GM21381 (cell line): ENCODE results near the gene CPA5.
"Not testable (repeated sequence)": the region's sequence is repeated elsewhere in the genome, so short reads cannot be mapped to it uniquely, and the experiment has no call there.

Experiments
- ATAC-seq: cut with Tn5 transposase; IDR thresholded peaks from one replicate; pipeline ENCODE4 v1.9.1; 2021; ENCODE audit warnings: mild to moderate bottlenecking, moderate library complexity; ENCODE audit not compliant: unreplicated experiment

Gene CPA5

GRCh38 chr7:130344271-130344866 lies at the start of gene CPA5:
Gene CPA5 (plus strand): TSS chr7:130344816. CDS start chr7:130346486, 1,670 bp downstream.
- ATAC-seq: no peak

GRCh38 chr7:130296221-130296951 lies 48.2 kb upstream of the CPA5 start:
- ATAC-seq: no peak

- no peak for ATAC-seq
Measured at GRCh38 chr7:130297628-130298543, 46.7 kb upstream of the CPA5 start.

- no peak for ATAC-seq
Measured at GRCh38 chr7:130298544-130299326, 45.9 kb upstream of the CPA5 start.

GRCh38 chr7:130299866-130300265 lies 44.8 kb upstream of the CPA5 start:
- ATAC-seq: no peak

GRCh38 chr7:130301501-130302020 lies 43.1 kb upstream of the CPA5 start:
- no peak for ATAC-seq

GRCh38 chr7:130302649-130303048 lies 42.0 kb upstream of the CPA5 start:
- no peak for ATAC-seq

GRCh38 chr7:130303127-130303526 lies 41.5 kb upstream of the CPA5 start:
- ATAC-seq: no peak

GRCh38 chr7:130303551-130303950 lies 41.1 kb upstream of the CPA5 start:
- ATAC-seq: no peak

- no peak for ATAC-seq
Measured at GRCh38 chr7:130303982-130304381, 40.6 kb upstream of the CPA5 start.

- no peak for ATAC-seq
Measured at GRCh38 chr7:130304878-130305277, 39.7 kb upstream of the CPA5 start.

- no peak for ATAC-seq
Measured at GRCh38 chr7:130305433-130306042, 39.1 kb upstream of the CPA5 start.

- no peak for ATAC-seq
Measured at GRCh38 chr7:130309986-130310385, 34.6 kb upstream of the CPA5 start.

GRCh38 chr7:130314305-130314704 lies 30.3 kb upstream of the CPA5 start:
- ATAC-seq: no peak

- no peak for ATAC-seq
Measured at GRCh38 chr7:130319541-130319940, 25.1 kb upstream of the CPA5 start.

GRCh38 chr7:130321542-130322229 lies 22.9 kb upstream of the CPA5 start:
- not testable (repeated sequence) for ATAC-seq

- ATAC-seq: no peak
Measured at GRCh38 chr7:130322615-130323014, 22.0 kb upstream of the CPA5 start.

- no peak for ATAC-seq
Measured at GRCh38 chr7:130324306-130324943, 20.2 kb upstream of the CPA5 start.

GRCh38 chr7:130329681-130330080 lies 14.9 kb upstream of the CPA5 start:
- ATAC-seq: no peak
